Trophoblast cell (in vitro differentiated cells and primary cell): Measurements from ENCODE around the gene MAPT.

ENCODE experiments used
- DNase-seq, 2 donors: peaks; one replicate each; pipeline ENCODE4 v3.0.0-alpha.2; 2016
- H2AFZ ChIP-seq: 2 replicates; pipeline ENCODE4 v1.6.1; 2013; ENCODE audit warnings: low read length, moderate library complexity, mild to moderate bottlenecking; ENCODE audit not compliant: insufficient read depth, poor library complexity
- H2AK5ac ChIP-seq: 2 replicates; pipeline ENCODE4 v1.6.1; 2013; ENCODE audit warnings: mild to moderate bottlenecking, low read length
- H2BK120ac ChIP-seq: 2 replicates; pipeline ENCODE4 v1.6.1; 2013; ENCODE audit warnings: low read length, mild to moderate bottlenecking, moderate library complexity; ENCODE audit not compliant: insufficient read depth, poor library complexity
- H2BK12ac ChIP-seq: 2 replicates; pipeline ENCODE4 v1.6.1; 2013; ENCODE audit warnings: mild to moderate bottlenecking, low read length, moderate library complexity
- H2BK5ac ChIP-seq: 2 replicates; pipeline ENCODE4 v1.6.1; 2013; ENCODE audit warnings: low read length, low read depth, moderate library complexity, mild to moderate bottlenecking; ENCODE audit not compliant: poor library complexity
- H3K14ac ChIP-seq: 2 replicates; pipeline ENCODE4 v1.6.1; 2013; ENCODE audit warnings: mild to moderate bottlenecking, low read length
- H3K18ac ChIP-seq: 2 replicates; pipeline ENCODE4 v1.6.1; 2013; ENCODE audit warnings: mild to moderate bottlenecking, low read length
- H3K23ac ChIP-seq: 2 replicates; pipeline ENCODE4 v1.6.1; 2013; ENCODE audit warnings: low read length
- H3K27ac ChIP-seq: 2 replicates; pipeline ENCODE4 v1.5.1; 2013; ENCODE audit warnings: low read depth, mild to moderate bottlenecking, inconsistent platforms, low read length, moderate library complexity
- H3K27me3 ChIP-seq: 2 replicates; pipeline ENCODE4 v1.6.1; 2013; ENCODE audit warnings: inconsistent platforms, mild to moderate bottlenecking, low read length, moderate library complexity; ENCODE audit not compliant: insufficient read depth
- H3K36me3 ChIP-seq, 2 experiments: 1 replicate in 1 of 2; 2 replicates in 1 of 2; pipeline ENCODE4 v1.6.1; 2013; ENCODE audit warnings: low read length in 2 of 2, mild to moderate bottlenecking in 2 of 2, moderate library complexity in 1 of 2; ENCODE audit not compliant: insufficient read depth in 2 of 2, control insufficient read depth in 1 of 2
- H3K4ac ChIP-seq: 2 replicates; pipeline ENCODE4 v1.6.1; 2013; ENCODE audit warnings: low read depth, mild to moderate bottlenecking, low read length, moderate library complexity
- H3K4me1 ChIP-seq, 2 experiments: 1 replicate in 1 of 2; 2 replicates in 1 of 2; pipeline ENCODE4 v1.6.1; 2013; ENCODE audit warnings: low read length in 2 of 2, mild to moderate bottlenecking in 2 of 2, moderate library complexity in 1 of 2; ENCODE audit not compliant: insufficient read depth in 2 of 2, control insufficient read depth in 1 of 2
- H3K4me2 ChIP-seq: 2 replicates; pipeline ENCODE4 v1.6.1; 2013; ENCODE audit warnings: inconsistent platforms, mild to moderate bottlenecking, low read length, moderate library complexity
- H3K4me3 ChIP-seq: 2 replicates; pipeline ENCODE4 v1.5.1; 2013; ENCODE audit warnings: mild to moderate bottlenecking, low read depth, low read length, inconsistent platforms
- H3K79me1 ChIP-seq: one replicate; pipeline ENCODE4 v1.6.1; 2013; ENCODE audit warnings: low read length
- H3K79me2 ChIP-seq: 2 replicates; pipeline ENCODE4 v1.6.1; 2013; ENCODE audit warnings: low read length, mild to moderate bottlenecking; ENCODE audit not compliant: control insufficient read depth, insufficient read depth, poor library complexity
- H3K9ac ChIP-seq: 2 replicates; pipeline ENCODE4 v1.6.1; 2013; ENCODE audit warnings: mild to moderate bottlenecking, low read length
- H3K9me3 ChIP-seq: 2 replicates; pipeline ENCODE4 v1.6.1; 2013; ENCODE audit warnings: low read depth, mild to moderate bottlenecking, control low read depth, inconsistent platforms, low read length; ENCODE audit not compliant: insufficient read depth
- H4K12ac ChIP-seq: 2 replicates; pipeline ENCODE4 v1.6.1; 2013; ENCODE audit warnings: low read depth, mild to moderate bottlenecking, low read length, moderate library complexity
- H4K8ac ChIP-seq: 2 replicates; pipeline ENCODE4 v1.6.1; 2013; ENCODE audit warnings: low read depth, mild to moderate bottlenecking, low read length, moderate library complexity
- H4K91ac ChIP-seq: one replicate; pipeline ENCODE4 v1.6.1; 2013; ENCODE audit warnings: low read depth, mild to moderate bottlenecking, low read length, moderate library complexity
- WGBS: extraction: QIAGEN DNeasy Blood & Tissue Kit; methylation state at CpG from one replicate; pipeline ENCODE4 v1.1.7; 2013; ENCODE audit warnings: missing lambda C conversion rate; ENCODE audit not compliant: insufficient read length, insufficient coverage; ENCODE audit errors: extremely low coverage; 5-methylcytosine and 5-hydroxymethylcytosine counted together

The MAPT gene

GRCh38 chr17:46030752-46031151, 136.4 kb downstream of the MAPT start:
- no peak overlapping the region for H2BK5ac ChIP-seq

GRCh38 chr17:46031440-46031839, 137.1 kb downstream of the MAPT start:
- H4K8ac ChIP-seq = no peak overlapping the region
- no peak overlapping the region for H3K9ac ChIP-seq
- no peak overlapping the region for H3K23ac ChIP-seq
- no CpG with 5 or more reads among the region's 16 CpGs for WGBS
- H2BK120ac ChIP-seq = no peak overlapping the region
- H3K27ac ChIP-seq = no peak overlapping the region
- no peak overlapping the region for H4K91ac ChIP-seq
- no peak overlapping the region for H3K4me3 ChIP-seq
- no peak overlapping the region for H2AK5ac ChIP-seq
- H3K79me1 ChIP-seq = no peaks in the 10 kb centered on the region
- H2BK5ac ChIP-seq = no peak overlapping the region
- no peaks in the 10 kb centered on the region for H3K27me3 ChIP-seq
- H3K18ac ChIP-seq = no peak overlapping the region
- H3K14ac ChIP-seq = no peak overlapping the region
- H3K36me3 ChIP-seq = peaks cover 43 to 76% of the 10 kb centered on the region in 2 experiments
- H4K12ac ChIP-seq = no peak overlapping the region
- H3K4me1 ChIP-seq = no peaks in the 10 kb centered on the region
- H3K4ac ChIP-seq = no peak overlapping the region
- no peak overlapping the region for H3K4me2 ChIP-seq
- no peak for DNase-seq
- no peak overlapping the region for H2AFZ ChIP-seq
- no peak overlapping the region for H2BK12ac ChIP-seq
- H3K9me3 ChIP-seq = no peaks in the 10 kb centered on the region
- H3K79me2 ChIP-seq = no peaks in the 10 kb centered on the region

More at GRCh38 chr17:46030752-46031151, 136.4 kb downstream of the MAPT start:
- no peaks in the 10 kb centered on the region for H3K79me1 ChIP-seq
- H4K8ac ChIP-seq = no peak overlapping the region
- peaks cover under 1% of the 10 kb centered on the region for H3K9me3 ChIP-seq
- no peak overlapping the region for H3K4me3 ChIP-seq
- H3K4ac ChIP-seq = no peak overlapping the region
- peaks cover 48 to 78% of the 10 kb centered on the region in 2 experiments for H3K36me3 ChIP-seq
- H2BK12ac ChIP-seq = no peak overlapping the region
- H4K91ac ChIP-seq = no peak overlapping the region
- H3K14ac ChIP-seq = no peak overlapping the region
- H3K23ac ChIP-seq = no peak overlapping the region
- H3K4me2 ChIP-seq = no peak overlapping the region
- no peak overlapping the region for H2AFZ ChIP-seq
- H3K9ac ChIP-seq = no peak overlapping the region
- H3K4me1 ChIP-seq = no peaks in the 10 kb centered on the region
- no peak overlapping the region for H4K12ac ChIP-seq
- H2BK120ac ChIP-seq = no peak overlapping the region
- no peak for DNase-seq
- H3K79me2 ChIP-seq = no peaks in the 10 kb centered on the region
- no peak overlapping the region for H2AK5ac ChIP-seq
- no peak overlapping the region for H3K27ac ChIP-seq
- H3K27me3 ChIP-seq = no peaks in the 10 kb centered on the region
- no CpG with 5 or more reads among the region's 3 CpGs for WGBS
- no peak overlapping the region for H3K18ac ChIP-seq

- Histone ChIP-seq H3K79me2 (no peaks in the 10 kb centered on the region), H3K27ac (no peak overlapping the region), H3K4me1 (no peaks in the 10 kb centered on the region), H4K12ac (no peak overlapping the region), H4K91ac (no peak overlapping the region), H2BK12ac (no peak overlapping the region), H2AK5ac (no peak overlapping the region), H3K9ac (no peak overlapping the region), H3K4me2 (no peak overlapping the region), H3K18ac (no peak overlapping the region), H4K8ac (no peak overlapping the region), H3K79me1 (no peaks in the 10 kb centered on the region), H3K4me3 (no peak overlapping the region), H3K14ac (no peak overlapping the region), H2BK120ac (no peak overlapping the region), H3K9me3 (no peaks in the 10 kb centered on the region), H3K23ac (no peak overlapping the region), H3K4ac (no peak overlapping the region), H3K36me3 (peaks cover 42 to 75% of the 10 kb centered on the region in 2 experiments), H2AFZ (no peak overlapping the region), H2BK5ac (no peak overlapping the region), H3K27me3 (no peaks in the 10 kb centered on the region)
- no CpG with 5 or more reads among the region's 8 CpGs for WGBS
- no peak for DNase-seq
Measured at GRCh38 chr17:46031920-46032319, 137.6 kb downstream of the MAPT start.

- H3K9ac ChIP-seq = no peak overlapping the region
- H3K36me3 ChIP-seq = peaks cover 35 to 70% of the 10 kb centered on the region in 2 experiments
- H2BK120ac ChIP-seq = no peak overlapping the region
- no peak for DNase-seq
- H2AFZ ChIP-seq = no peak overlapping the region
- H3K4ac ChIP-seq = no peak overlapping the region
- H4K8ac ChIP-seq = no peak overlapping the region
- WGBS = no CpG with 5 or more reads among the region's 11 CpGs
- H2AK5ac ChIP-seq = no peak overlapping the region
- H3K18ac ChIP-seq = no peak overlapping the region
- no peak overlapping the region for H2BK5ac ChIP-seq
- no peaks in the 10 kb centered on the region for H3K79me1 ChIP-seq
- H3K4me1 ChIP-seq = no peaks in the 10 kb centered on the region
- H3K27me3 ChIP-seq = no peaks in the 10 kb centered on the region
- H4K91ac ChIP-seq = no peak overlapping the region
- no peak overlapping the region for H4K12ac ChIP-seq
- H3K27ac ChIP-seq = no peak overlapping the region
- no peak overlapping the region for H2BK12ac ChIP-seq
- H3K4me2 ChIP-seq = no peak overlapping the region
- H3K14ac ChIP-seq = no peak overlapping the region
- no peak overlapping the region for H3K23ac ChIP-seq
- no peak overlapping the region for H3K4me3 ChIP-seq
- H3K9me3 ChIP-seq = no peaks in the 10 kb centered on the region
- H3K79me2 ChIP-seq = no peaks in the 10 kb centered on the region
Measured at GRCh38 chr17:46032909-46033308, 138.6 kb downstream of the MAPT start.
